Amygdala (tissue), 56 donors: ENCODE data around the gene CHRNB2.

Experiments used
- DNase-seq, 56 donors: peaks; one replicate each; lab custom pipeline; 2025; lab: John Stamatoyannopoulos, UW

CHRNB2 gene

GRCh38 chr1:154607609-154608396 is 40.2 kb downstream of the CHRNB2 start, which contains the start of gene ADAR:
Gene ADAR, minus strand, starts transcription at chr1:154608186. Its CDS starts 180 bp downstream, at chr1:154608006.
- peak in 53 of 56 donors; percentile 10 to 81 (median 64) for DNase-seq

- DNase-seq, result peak in 36 of 56 donors; percentile 12 to 57 (median 30)
These were observed 41.1 kb downstream of the CHRNB2 start for GRCh38 chr1:154608397-154609270.

GRCh38 chr1:154609398-154610380 is 42.1 kb downstream of the CHRNB2 start:
- DNase-seq, result no peak

GRCh38 chr1:154611150-154611862 is 43.7 kb downstream of the CHRNB2 start:
- DNase-seq, result peak in 8 of 56 donors; percentile 4 to 27 (median 10)

- DNase-seq, result no peak
These were observed 46.7 kb downstream of the CHRNB2 start for GRCh38 chr1:154614247-154614646.

- peak in 1 of 56 donors; percentile 4 for DNase-seq
These were observed 47.3 kb downstream of the CHRNB2 start for GRCh38 chr1:154614901-154615300.

GRCh38 chr1:154615411-154615810 is 47.8 kb downstream of the CHRNB2 start:
- DNase-seq, result no peak

GRCh38 chr1:154616659-154617345 is 49.2 kb downstream of the CHRNB2 start:
- no peak for DNase-seq

GRCh38 chr1:154619181-154619948 is 51.8 kb downstream of the CHRNB2 start:
- DNase-seq, result no peak

- no peak for DNase-seq
These were observed 53.2 kb downstream of the CHRNB2 start for GRCh38 chr1:154620751-154621150.

- no peak for DNase-seq
These were observed 54.3 kb downstream of the CHRNB2 start for GRCh38 chr1:154621875-154622274.

- no peak for DNase-seq
These were observed 55.0 kb downstream of the CHRNB2 start for GRCh38 chr1:154622503-154623039.

GRCh38 chr1:154623358-154623757 is 55.8 kb downstream of the CHRNB2 start:
- DNase-seq, result no peak

GRCh38 chr1:154624746-154625643 is 57.4 kb downstream of the CHRNB2 start:
- no peak for DNase-seq

- DNase-seq, result peak in 8 of 56 donors; percentile 17 to 68 (median 43)
These were observed 59.1 kb downstream of the CHRNB2 start for GRCh38 chr1:154626456-154627256.
